ENCODE results near the gene PSEN2.

PSEN2 gene

DNA sequence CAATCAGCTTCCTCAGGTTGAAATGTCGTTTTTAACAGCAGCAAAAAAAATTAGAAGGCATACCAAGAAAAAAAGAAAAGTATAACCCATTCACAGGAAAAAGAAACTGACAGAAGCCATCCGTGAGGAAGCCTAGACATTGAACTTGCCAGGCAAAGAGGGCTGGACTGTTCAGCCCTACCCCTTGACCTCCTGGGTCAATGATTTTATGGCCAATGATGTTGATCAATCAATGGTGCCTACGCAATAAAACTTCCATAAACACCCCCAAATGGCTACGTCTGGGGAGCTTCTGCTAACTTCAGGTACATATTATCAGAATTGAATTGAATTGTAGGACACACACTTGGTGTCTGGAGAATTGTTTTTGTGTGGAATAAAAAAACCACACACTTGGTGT, 4.8 kb upstream of the PSEN2 start:
- no peak for DNase-seq (ENCODE audit: low spot score)

DNA sequence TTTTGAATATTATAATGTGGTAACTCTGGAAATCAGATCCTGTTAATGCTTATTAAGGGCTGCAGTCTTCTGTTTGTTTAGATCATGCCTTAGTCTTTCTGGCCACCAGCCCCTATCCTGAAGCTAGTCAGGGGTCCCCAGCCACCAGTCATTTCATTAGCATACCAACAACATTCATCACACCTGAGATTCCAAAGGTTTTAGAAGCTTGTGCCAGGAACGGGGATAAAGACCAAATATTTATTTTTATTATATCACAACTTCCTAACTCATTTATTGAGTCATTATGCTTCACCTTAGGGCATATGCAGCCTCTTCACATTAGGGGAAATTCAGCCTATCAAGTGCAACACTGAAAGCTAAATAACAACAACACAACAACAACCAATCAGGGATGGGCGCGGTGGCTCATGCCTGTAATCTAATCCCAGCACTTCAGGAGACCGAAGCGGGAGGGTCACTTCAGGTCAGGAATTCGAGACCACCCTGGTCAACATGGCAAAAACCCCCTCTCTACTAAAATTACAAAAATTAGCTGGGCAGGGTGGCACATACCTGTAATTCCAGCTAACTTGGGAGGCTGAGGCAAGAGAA, 2.9 kb upstream of the PSEN2 start:
- DNase-seq (ENCODE audit: low spot score) = no peak

DNA sequence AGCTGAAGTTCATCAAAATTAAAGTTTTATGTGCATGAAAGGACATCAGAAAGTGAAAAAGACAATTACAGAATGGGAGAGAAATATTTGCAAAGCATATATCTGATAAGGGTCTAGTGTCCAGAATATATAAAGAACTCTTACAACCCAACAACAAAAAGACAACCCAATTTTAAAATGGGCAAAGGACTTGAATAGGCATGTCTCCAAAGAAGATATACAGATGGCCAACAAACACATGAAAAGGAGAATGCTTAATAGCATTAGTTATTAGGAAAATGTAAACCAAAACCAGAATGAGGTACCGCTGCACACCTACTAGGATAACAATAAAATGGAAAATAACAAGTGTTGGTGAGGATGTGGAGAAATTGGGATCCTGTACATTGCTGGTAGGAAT, 1.7 kb upstream of the PSEN2 start:
- DNase-seq (ENCODE audit: low spot score) = no peak

DNA sequence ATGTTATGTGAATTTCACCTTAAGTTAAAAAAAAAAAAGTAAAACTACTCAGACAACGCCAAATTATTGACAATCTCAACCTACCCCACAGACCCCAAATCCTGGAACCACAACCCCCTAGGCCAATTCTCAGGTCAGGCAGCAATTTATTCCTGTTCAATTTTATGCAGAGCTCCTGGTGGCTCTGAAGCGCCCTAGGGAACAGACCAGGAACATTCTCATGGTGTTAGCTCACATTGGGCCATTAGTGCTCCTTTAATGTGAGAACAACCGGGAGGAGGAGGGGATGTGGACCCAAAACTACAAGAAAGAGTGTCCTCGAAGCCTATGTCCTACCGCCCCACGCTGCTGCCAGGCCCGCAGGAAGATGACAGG, 403 bp upstream of the PSEN2 start:
- no peak for DNase-seq (ENCODE audit: low spot score)

DNA sequence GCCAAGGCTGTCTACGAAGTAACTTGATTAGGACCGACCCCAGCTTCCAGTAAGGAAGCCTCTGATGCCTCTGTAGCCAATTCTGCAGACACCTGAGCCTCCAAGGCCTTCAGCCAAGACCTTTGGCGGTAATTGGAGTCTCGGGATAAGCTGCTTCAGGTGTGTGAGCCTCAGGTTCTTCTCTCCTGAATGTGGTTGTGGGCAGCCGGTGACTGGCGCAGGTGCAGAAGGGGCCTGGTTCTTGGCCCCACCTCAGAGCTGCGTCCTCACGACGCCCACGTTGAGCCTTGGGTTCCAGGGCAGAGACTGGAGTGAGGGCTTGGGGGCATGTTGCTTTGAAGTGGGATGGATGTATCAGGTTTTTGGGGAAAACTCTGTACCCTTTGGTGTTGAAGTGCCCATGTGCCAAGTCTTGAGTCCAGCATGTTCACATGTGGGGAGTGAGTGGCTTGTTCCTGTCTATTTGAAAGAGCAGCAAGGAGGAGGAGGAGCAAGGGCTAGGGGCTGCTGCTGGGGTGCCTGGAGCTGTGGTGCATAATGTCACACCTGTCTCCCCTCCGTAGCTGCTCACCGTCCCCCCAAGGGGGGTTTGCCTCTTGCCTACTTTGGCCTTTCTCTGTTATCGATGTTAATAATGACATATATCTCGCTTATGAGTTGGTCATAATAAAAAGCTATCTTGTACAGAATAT, 1.4 kb downstream of the PSEN2 start:
- no peak for DNase-seq (ENCODE audit: low spot score)

GRCh38 chr1:226872437-226872836, 2.0 kb downstream of the PSEN2 start:
- DNase-seq (ENCODE audit: low spot score) = no peak

DNA sequence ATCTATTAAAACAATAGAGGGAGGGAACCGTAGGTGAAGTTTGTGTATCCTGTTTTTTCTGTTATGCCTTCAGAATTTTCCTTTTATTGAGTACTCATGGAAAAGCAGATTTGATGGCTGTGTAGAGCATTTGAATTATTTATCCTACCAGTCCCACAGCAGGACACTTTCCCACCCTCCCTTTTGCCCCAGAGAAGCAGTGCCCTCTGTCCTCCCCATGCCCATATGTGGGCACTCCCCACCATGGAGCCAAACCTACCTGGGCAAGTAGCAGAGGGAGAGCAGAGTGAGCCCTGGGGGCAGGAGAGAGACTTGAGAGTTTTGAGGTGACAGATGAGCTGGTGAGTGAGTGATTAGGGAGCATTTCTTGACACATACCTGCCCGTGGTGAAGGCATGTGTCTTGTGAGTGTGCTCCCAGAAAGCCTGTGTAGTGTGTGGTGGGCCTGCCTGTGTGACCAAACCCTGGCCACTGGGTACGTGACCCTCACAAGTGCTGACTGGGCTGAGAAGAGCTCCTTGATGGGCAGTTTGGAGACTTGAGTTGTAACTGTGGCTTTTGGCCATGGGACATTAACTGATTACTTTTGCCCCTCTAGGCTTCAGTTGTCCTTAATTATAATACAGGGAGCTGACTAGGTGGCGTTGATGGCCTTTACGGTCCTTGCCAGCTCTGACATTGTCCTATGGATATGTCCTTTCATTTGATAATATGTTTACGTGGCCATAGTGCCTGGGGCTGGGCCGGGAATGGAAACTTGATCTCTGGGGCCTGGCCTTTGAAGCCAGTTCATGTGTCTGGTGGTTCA, 3.6 kb downstream of the PSEN2 start:
- DNase-seq (ENCODE audit: low spot score) = no peak

DNA sequence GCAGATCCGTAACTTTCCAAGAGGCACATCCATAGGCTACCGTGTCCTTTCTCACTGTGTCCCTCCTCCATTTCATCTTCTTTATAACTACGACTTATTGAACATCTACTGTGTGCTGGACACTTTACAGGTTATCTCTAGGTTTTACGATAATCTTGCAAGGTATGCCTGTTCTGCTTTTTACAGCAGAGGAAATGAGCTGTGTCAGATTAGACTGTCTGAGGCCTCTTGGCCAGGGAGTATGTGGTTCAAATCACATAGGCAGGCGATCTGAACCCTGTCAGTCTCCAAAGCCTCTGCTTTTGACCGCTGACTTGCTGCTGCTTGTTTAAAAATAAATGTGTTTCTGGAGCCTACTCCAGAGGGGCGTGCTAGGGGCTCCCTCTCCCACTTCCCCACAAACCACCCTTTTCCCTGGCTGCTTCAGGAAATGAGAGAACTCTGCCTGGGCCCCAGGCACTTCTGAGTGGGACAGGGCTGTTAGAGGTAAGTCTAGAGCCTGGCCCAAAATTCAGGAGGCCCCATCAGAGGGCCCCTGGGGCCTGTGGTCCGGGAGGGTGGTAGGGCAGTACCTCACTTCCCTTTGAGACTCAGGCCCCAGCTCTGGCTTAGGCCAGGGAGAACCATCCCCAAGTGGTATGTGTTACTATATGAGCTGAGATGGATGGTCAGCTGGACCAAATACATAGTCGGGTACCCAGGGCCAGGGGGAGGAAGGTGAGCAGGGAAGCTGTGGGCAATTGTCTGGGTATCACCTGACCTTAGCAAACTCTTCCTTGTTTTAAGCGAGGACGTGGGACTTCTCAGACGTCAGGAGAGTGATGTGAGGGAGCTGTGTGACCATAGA, 4.4 kb downstream of the PSEN2 start:
- DNase-seq (ENCODE audit: low spot score) = no peak

- no peak for DNase-seq (ENCODE audit: low spot score)
Observed at GRCh38 chr1:226875641-226876295, 5.4 kb downstream of the PSEN2 start.

- no peak for DNase-seq (ENCODE audit: low spot score)
Observed at GRCh38 chr1:226877669-226878068, 7.3 kb downstream of the PSEN2 start.

GRCh38 chr1:226880372-226881287, 10.2 kb downstream of the PSEN2 start:
- DNase-seq (ENCODE audit: low spot score) = no peak

- DNase-seq (ENCODE audit: low spot score) = no peak
Observed at GRCh38 chr1:226881515-226882185, 11.2 kb downstream of the PSEN2 start.

- DNase-seq (ENCODE audit: low spot score) = peak; percentile 13
Observed at GRCh38 chr1:226882187-226882586, 11.8 kb downstream of the PSEN2 start.

GRCh38 chr1:226882631-226883409, 12.4 kb downstream of the PSEN2 start:
- DNase-seq (ENCODE audit: low spot score) = peak; percentile 60

- DNase-seq (ENCODE audit: low spot score) = no peak
Observed at GRCh38 chr1:226883630-226884029, 13.2 kb downstream of the PSEN2 start.

DNA sequence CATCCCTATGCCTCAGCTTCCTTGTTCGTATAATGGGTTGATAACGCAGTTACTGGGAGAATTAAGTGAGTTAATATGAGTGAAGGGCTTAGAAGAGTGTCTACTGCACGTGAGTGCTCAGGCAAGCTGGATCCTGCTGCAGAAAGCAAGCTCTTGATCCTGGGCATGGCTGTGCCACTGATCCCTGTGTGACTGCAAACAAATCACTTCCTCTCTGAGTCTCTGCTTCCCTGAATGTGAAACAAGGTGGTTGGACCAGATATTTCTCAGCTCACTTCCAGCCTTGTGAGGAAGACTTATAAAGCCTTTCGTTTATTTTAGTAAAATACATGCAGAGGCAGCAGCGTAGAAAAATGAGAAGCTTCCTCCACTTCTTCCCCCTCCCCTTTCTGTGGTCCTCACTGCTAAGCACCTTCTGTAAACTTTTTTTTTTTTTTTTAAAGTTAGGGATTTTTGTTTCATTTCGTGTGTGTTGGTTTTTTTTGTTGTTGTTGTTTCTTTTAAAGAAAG, 13.8 kb downstream of the PSEN2 start:
- DNase-seq (ENCODE audit: low spot score) = no peak

DNA sequence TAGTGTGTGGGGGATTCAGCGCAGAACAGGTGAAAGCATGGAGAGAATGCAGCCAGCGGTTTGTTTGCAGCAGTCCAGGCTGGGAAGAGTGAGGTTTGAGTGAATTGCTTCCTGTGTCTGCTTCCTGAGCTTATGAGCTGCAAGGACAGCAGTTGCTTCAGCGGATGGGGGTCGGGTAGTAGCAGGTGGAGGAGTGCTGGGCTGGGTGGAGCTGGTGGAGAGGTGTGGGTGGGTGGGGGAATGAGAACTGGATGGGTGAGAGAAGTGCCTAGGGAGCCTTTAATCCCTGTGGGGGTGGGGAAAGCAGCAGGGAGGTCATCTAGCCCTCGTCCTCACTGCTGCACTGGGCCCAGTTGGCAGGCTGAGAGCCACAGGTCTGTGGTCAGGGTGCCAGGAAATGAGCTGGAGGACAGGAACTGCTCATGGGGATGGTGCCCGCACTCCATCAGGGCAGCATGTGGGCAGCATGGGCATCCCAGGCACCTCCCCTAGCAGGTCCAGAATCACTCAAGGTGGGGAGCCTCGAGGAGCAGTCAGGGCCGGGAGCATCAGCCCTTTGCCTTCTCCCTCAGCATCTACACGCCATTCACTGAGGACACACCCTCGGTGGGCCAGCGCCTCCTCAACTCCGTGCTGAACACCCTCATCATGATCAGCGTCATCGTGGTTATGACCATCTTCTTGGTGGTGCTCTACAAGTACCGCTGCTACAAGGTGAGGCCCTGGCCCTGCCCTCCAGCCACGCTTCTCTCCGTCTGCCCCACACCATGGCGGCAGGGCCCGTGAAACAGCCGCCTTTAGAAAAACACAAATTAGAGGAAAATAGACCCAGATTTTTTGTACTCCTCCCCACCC, 14.8 kb downstream of the PSEN2 start:
- DNase-seq (ENCODE audit: low spot score) = no peak
